GM23248 (cell line): ENCODE data around the gene ARMC7. TPM values are rescaled to one million over a fixed set of nuclear protein-coding genes. Genes with fewer than 3 reads are reported as not detected.

Experiments used
- DNase-seq: peaks from one replicate; pipeline ENCODE4 v3.0.0-alpha.2; 2015
- H2AFZ ChIP-seq: fragments of 200-600 bp; sonication (generic); 2 replicates; pipeline ENCODE4 v1.6.1; 2016; ENCODE audit warnings: antibody characterized with exemption
- H3F3A ChIP-seq: fragments of 200-600 bp; sonication (generic); 2 replicates; pipeline ENCODE4 v1.6.1; 2016; ENCODE audit warnings: mild to moderate bottlenecking, antibody characterized with exemption, mixed run types; ENCODE audit not compliant: insufficient read depth
- H3K27ac ChIP-seq: fragments of 200-600 bp; sonication (generic); 2 replicates; pipeline ENCODE4 v1.5.1; 2016; ENCODE audit warnings: mild to moderate bottlenecking
- H3K27me3 ChIP-seq: fragments of 200-600 bp; sonication (generic); replicated peaks from 2 replicates; pipeline ENCODE4 v1.6.1; 2016; ENCODE audit warnings: mild to moderate bottlenecking; ENCODE audit not compliant: insufficient read depth
- H3K36me3 ChIP-seq: fragments of 200-600 bp; sonication (generic); 2 replicates; pipeline ENCODE4 v1.6.1; 2016; ENCODE audit warnings: low read depth, mild to moderate bottlenecking
- H3K4me1 ChIP-seq: fragments of 200-600 bp; sonication (generic); 2 replicates; pipeline ENCODE4 v1.6.1; 2016; ENCODE audit warnings: mild to moderate bottlenecking; ENCODE audit not compliant: insufficient read depth
- H3K4me2 ChIP-seq: fragments of 200-600 bp; sonication (generic); one replicate; pipeline ENCODE4 v1.6.1; 2016; ENCODE audit warnings: mild to moderate bottlenecking; ENCODE audit not compliant: unreplicated experiment
- H3K4me3 ChIP-seq: fragments of 200-600 bp; sonication (generic); 2 replicates; pipeline ENCODE4 v1.5.1; 2016; ENCODE audit warnings: mild to moderate bottlenecking
- H3K79me2 ChIP-seq: fragments of 200-600 bp; sonication (generic); 2 replicates; pipeline ENCODE4 v1.6.1; 2016; ENCODE audit warnings: mild to moderate bottlenecking; ENCODE audit not compliant: insufficient read depth
- H3K9ac ChIP-seq: fragments of 200-600 bp; sonication (generic); 2 replicates; pipeline ENCODE4 v1.6.1; 2016; ENCODE audit warnings: mild to moderate bottlenecking
- H3K9me2 ChIP-seq: fragments of 200-600 bp; sonication (generic); 2 replicates; pipeline ENCODE4 v1.6.1; 2016; ENCODE audit warnings: mixed run types, mild to moderate bottlenecking, moderate library complexity; ENCODE audit not compliant: insufficient read depth
- H3K9me3 ChIP-seq: fragments of 200-600 bp; sonication (generic); one replicate; pipeline ENCODE4 v1.6.1; 2017; ENCODE audit warnings: low read depth
- H4K20me1 ChIP-seq: fragments of 200-600 bp; sonication (generic); 2 replicates; pipeline ENCODE4 v1.6.0; 2016; ENCODE audit not compliant: insufficient read depth
- EZH2 ChIP-seq: fragments of 200-600 bp; sonication (generic); IDR thresholded peaks from 2 replicates; pipeline ENCODE4 v1.6.1; 2018; ENCODE audit warnings: antibody characterized with exemption, mild to moderate bottlenecking; ENCODE audit not compliant: insufficient read depth, poor library complexity, severe bottlenecking
- EZH2phosphoT487 ChIP-seq: fragments of 200-600 bp; sonication (generic); IDR thresholded peaks from 2 replicates; pipeline ENCODE4 v1.6.1; 2018; ENCODE audit warnings: antibody characterized with exemption, moderate library complexity, mild to moderate bottlenecking, low read depth; ENCODE audit not compliant: insufficient read depth
- WGBS, 2 experiments: methylation state at CpG; one replicate each; pipeline ENCODE4 v1.1.6; 2015 to 2017; ENCODE audit warnings: low lambda C conversion rate in 2 of 2, low coverage in 1 of 2; ENCODE audit errors: missing lambda C conversion rate in 2 of 2; 5-methylcytosine and 5-hydroxymethylcytosine counted together
- in situ Hi-C: fragments of 300-500 bp; cut with MboI; formaldehyde crosslinking; loops from 2 replicates; pipeline ENCODE4 v1.15.0; 2020
- polyA plus RNA-seq: library from polyadenylated mRNA; unstranded; fragments of >200 nt; fragmentation: Nextera tagmentation; extraction: Ambion mirVana; gene quantifications from 2 replicates; pipeline ENCODE4 v1.2.1, GENCODE V29; 2016
- total RNA-seq: library from RNA; depleted of rRNA; stranded (reverse); fragments of >200 nt; shearing (Covaris generic); gene quantifications from 2 replicates; pipeline ENCODE4 v1.2.3, GENCODE V29; 2014

The ARMC7 gene
- total and polyA plus RNA-seq, 2 experiments from 2014 or later, result 1.3 to 9.8 TPM

GRCh38 chr17:75138519-75138918 lies 28.8 kb downstream of the ARMC7 start:
- in situ Hi-C loops, result no loop called here
- Histone ChIP-seq H3K9ac (no peak overlapping the region), H2AFZ (no peak overlapping the region), H3K9me3 (no peaks in the 10 kb centered on the region), H3K27ac (no peak overlapping the region), H3K27me3 (no peaks in the 10 kb centered on the region), H3K4me1 (no peaks in the 10 kb centered on the region), H4K20me1 (no peaks in the 10 kb centered on the region), H3K9me2 (no peaks in the 10 kb centered on the region), H3K79me2 (peaks cover 4% of the 10 kb centered on the region), H3K4me2 (no peak overlapping the region), H3F3A (peaks cover 20% of the 10 kb centered on the region; the same call in 1 of the 2 replicates), H3K4me3 (no peak overlapping the region), H3K36me3 (peaks cover 25% of the 10 kb centered on the region)
- no peak for TF ChIP-seq EZH2phosphoT487
- no peak for TF ChIP-seq EZH2
- WGBS, 2 experiments, result 96 to 99% methylated on average over 5 of the region's 5 CpGs
- DNase-seq, result no peak

- no peak overlapping the region for H3K9ac ChIP-seq
- no peaks in the 10 kb centered on the region for H3K9me2 ChIP-seq
- H3K36me3 ChIP-seq, result peaks cover 36% of the 10 kb centered on the region
- H3K79me2 ChIP-seq, result peaks cover 4% of the 10 kb centered on the region
- H3K4me3 ChIP-seq, result no peak overlapping the region
- no peak overlapping the region for H2AFZ ChIP-seq
- TF ChIP-seq EZH2 (no peak), EZH2phosphoT487 (no peak)
- DNase-seq, result no peak
- peaks cover 6% of the 10 kb centered on the region for H3K4me1 ChIP-seq
- WGBS, 2 experiments, result 89 to 90% methylated on average over 13 of the region's 13 CpGs
- H3K4me2 ChIP-seq, result no peak overlapping the region
- in situ Hi-C loops, result no loop called here
- peaks cover 18% of the 10 kb centered on the region for H3F3A ChIP-seq
- no peak overlapping the region for H3K27ac ChIP-seq
- no peaks in the 10 kb centered on the region for H3K27me3 ChIP-seq
- no peaks in the 10 kb centered on the region for H3K9me3 ChIP-seq
- H4K20me1 ChIP-seq, result no peaks in the 10 kb centered on the region
Measured at GRCh38 chr17:75142236-75142971, 32.6 kb downstream of the ARMC7 start.

- peaks cover 28% of the 10 kb centered on the region; the same call in 1 of the 2 replicates for H3K36me3 ChIP-seq
- 98 to 99% methylated on average over 10 to 11 of the region's 11 CpGs for WGBS, 2 experiments
Measured at GRCh38 chr17:75144816-75145512, 35.2 kb downstream of the ARMC7 start.

GRCh38 chr17:75146592-75146991 lies 36.8 kb downstream of the ARMC7 start:
- Histone ChIP-seq H3K4me1 (peaks cover 6% of the 10 kb centered on the region), H3K9me2 (no peaks in the 10 kb centered on the region), H3K9ac (no peak overlapping the region), H2AFZ (no peak overlapping the region), H3K4me2 (no peak overlapping the region), H3F3A (peaks cover 17% of the 10 kb centered on the region), H4K20me1 (no peaks in the 10 kb centered on the region), H3K9me3 (no peaks in the 10 kb centered on the region), H3K27me3 (no peaks in the 10 kb centered on the region), H3K79me2 (peaks cover 42% of the 10 kb centered on the region), H3K27ac (peak overlapping the region; percentile 31; the same call in 1 of the 2 replicates), H3K4me3 (no peak overlapping the region), H3K36me3 (peaks cover 13% of the 10 kb centered on the region; the same call in 1 of the 2 replicates)
- DNase-seq, result peak; percentile 42
- no peak for TF ChIP-seq EZH2phosphoT487
- no peak for TF ChIP-seq EZH2
- in situ Hi-C loops, result no loop called here
- WGBS, 2 experiments, result 55 to 58% methylated on average over 3 of the region's 3 CpGs

More at GRCh38 chr17:75144816-75145512, 35.2 kb downstream of the ARMC7 start:
- Histone ChIP-seq H3K79me2 (peaks cover 26% of the 10 kb centered on the region), H3K9me2 (no peaks in the 10 kb centered on the region), H3K9me3 (no peaks in the 10 kb centered on the region), H3K27ac (no peak overlapping the region), H3K27me3 (no peaks in the 10 kb centered on the region), H3K4me3 (no peak overlapping the region), H2AFZ (no peak overlapping the region), H3K9ac (no peak overlapping the region), H3K4me1 (peaks cover 6% of the 10 kb centered on the region), H4K20me1 (no peaks in the 10 kb centered on the region), H3F3A (peaks cover 17% of the 10 kb centered on the region), H3K4me2 (no peak overlapping the region)
- in situ Hi-C loops, result no loop called here
- DNase-seq, result no peak
- TF ChIP-seq EZH2 (no peak), EZH2phosphoT487 (no peak)
